ENCODE data around the gene PIK3R6.
A peak's percentile ranks its signal among the peaks of the same experiment; 100 is the strongest.

PIK3R6 gene

DNA sequence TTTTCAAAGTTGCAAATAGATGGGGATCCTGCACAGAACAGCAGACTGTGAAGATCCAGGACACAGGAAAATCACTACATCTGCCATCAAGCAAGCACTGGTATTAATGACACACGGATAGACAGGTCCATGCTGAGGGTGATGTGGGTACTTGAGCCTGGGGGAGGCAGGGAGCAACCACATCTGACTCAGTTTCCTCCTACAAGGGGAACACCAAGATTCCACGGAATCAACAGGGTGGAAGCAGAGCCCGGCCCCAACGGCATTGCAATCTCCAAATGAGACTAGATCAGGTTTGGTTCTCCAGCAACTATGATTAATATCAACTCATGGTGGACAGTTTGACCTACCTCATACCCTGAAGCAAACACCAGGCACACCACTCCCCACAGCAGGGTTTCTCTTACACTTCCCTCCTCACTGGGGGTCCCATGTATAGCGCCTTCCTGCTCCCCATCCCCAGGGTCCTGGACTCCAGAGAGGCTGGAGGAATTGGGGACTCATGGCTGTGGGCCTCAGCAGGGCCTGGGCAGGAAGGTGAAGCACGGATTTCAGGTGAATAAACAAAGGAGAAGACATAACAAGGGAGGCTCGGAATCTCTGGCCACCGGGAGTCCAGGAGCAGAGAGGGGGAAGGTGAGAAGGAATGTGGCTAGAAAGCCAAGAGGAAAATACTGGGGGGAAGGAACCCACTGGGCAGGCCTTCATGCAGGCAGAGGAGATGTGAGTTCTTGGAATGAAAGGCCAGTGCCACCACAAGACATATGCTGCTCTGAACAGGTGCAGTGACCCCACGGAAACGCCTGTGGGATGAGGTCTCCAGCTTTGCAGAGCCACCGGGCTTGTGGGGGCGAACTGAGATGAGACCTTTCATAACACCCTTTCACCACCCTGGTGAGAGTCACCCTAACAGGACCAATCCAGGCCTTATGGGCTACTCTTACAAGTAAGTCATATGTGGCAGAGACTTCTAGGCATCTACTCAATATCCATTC is 29.5 kb upstream of the PIK3R6 start:
- no CpG with 5 or more reads among the region's 12 CpGs for WGBS, 2 donors (ENCODE audit: extremely low coverage in 2 of 2, insufficient read length in 2 of 2, insufficient replicate concordance in 1 of 2)
- H3K27me3 ChIP-seq (ENCODE audit: control insufficient read depth in 3 of 3, insufficient read depth in 3 of 3, low read depth in 1 of 3, low read length in 3 of 3), result peaks cover 0 to 3% (median 3%) of the 10 kb centered on the region in 3 experiments

DNA sequence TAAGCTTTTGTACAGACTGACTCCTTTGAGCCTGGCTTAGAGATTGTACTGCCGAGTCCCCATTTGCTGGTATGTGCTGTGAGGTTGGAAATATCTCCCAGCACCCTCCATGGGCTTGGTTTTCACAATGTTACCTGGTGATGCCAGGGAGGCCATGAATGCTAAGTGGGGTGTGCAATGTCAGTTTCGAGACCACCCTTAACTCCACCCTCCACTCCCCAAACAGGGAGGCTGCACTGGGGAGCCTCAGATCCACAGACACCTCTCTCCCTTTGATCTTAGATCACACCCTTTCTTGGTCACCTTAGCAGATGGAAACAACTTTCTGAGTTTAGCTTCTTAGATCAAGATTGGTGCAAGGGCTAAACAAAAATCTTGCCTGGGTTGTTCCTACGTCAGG is 28.6 kb upstream of the PIK3R6 start:
- Histone ChIP-seq H4K8ac (ENCODE audit: low read depth, low read length) (no peak overlapping the region), H3K14ac (ENCODE audit: low read length) (no peak overlapping the region), H3K4me3 (ENCODE audit: low read length in 2 of 2) (no peak overlapping the region), H2BK5ac (ENCODE audit: low read length) (no peak overlapping the region), H2BK12ac (ENCODE audit: low read length) (no peak overlapping the region), H2BK120ac (ENCODE audit: low read depth, low read length) (no peak overlapping the region), H3K4ac (ENCODE audit: low read length) (no peak overlapping the region), H3K18ac (ENCODE audit: low read length) (no peak overlapping the region), H3K9ac (ENCODE audit: low read depth, low read length, poor library complexity) (no peak overlapping the region), H2AFZ (ENCODE audit: low read length) (no peak overlapping the region), H3K9me3 (replicated peaks in 1 of 2; ENCODE audit: control insufficient read depth in 2 of 2, insufficient read depth in 1 of 2, low read depth in 1 of 2, low read length in 2 of 2) (no peaks in the 10 kb centered on the region), H2BK15ac (ENCODE audit: low read length) (no peak overlapping the region), H3K23ac (ENCODE audit: low read depth, low read length, poor library complexity) (no peak overlapping the region), H2AK5ac (ENCODE audit: low read depth, low read length) (no peak overlapping the region), H3K4me1 (ENCODE audit: control insufficient read depth in 2 of 2, insufficient read depth in 1 of 2, low read depth in 1 of 2, low read length in 2 of 2) (peaks cover 1 to 13% of the 10 kb centered on the region in 2 donors), H3K4me2 (ENCODE audit: insufficient read depth, low read length, poor library complexity, severe bottlenecking) (no peak overlapping the region), H4K91ac (ENCODE audit: low read depth, low read length, poor library complexity) (no peak overlapping the region), H3K27me3 (ENCODE audit: control insufficient read depth in 3 of 3, insufficient read depth in 3 of 3, low read depth in 1 of 3, low read length in 3 of 3) (peaks cover 0 to 6% (median 3%) of the 10 kb centered on the region in 3 experiments), H3K79me1 (ENCODE audit: low read depth, low read length) (no peaks in the 10 kb centered on the region), H3K27ac (replicated peaks; ENCODE audit: low read length) (no peak overlapping the region), H3K36me3 (replicated peaks in 1 of 2; ENCODE audit: control insufficient read depth in 2 of 2, insufficient read depth in 2 of 2, low read length in 2 of 2) (no peaks in the 10 kb centered on the region)
- no peak for DNase-seq (ENCODE audit: low spot score)
- WGBS, 2 donors (ENCODE audit: extremely low coverage in 2 of 2, insufficient read length in 2 of 2, insufficient replicate concordance in 1 of 2), result no CpG with 5 or more reads among the region's 3 CpGs

More for the DNA sequence above, 29.5 kb upstream of the PIK3R6 start:
- Histone ChIP-seq H3K23ac (ENCODE audit: low read depth, low read length, poor library complexity) (no peak overlapping the region), H3K4me1 (ENCODE audit: control insufficient read depth in 2 of 2, insufficient read depth in 1 of 2, low read depth in 1 of 2, low read length in 2 of 2) (peaks cover 1 to 13% of the 10 kb centered on the region in 2 donors), H3K79me1 (ENCODE audit: low read depth, low read length) (no peaks in the 10 kb centered on the region), H3K36me3 (replicated peaks in 1 of 2; ENCODE audit: control insufficient read depth in 2 of 2, insufficient read depth in 2 of 2, low read length in 2 of 2) (no peaks in the 10 kb centered on the region), H3K4ac (ENCODE audit: low read length) (no peak overlapping the region), H2BK5ac (ENCODE audit: low read length) (no peak overlapping the region), H2BK15ac (ENCODE audit: low read length) (no peak overlapping the region), H3K9me3 (replicated peaks in 1 of 2; ENCODE audit: control insufficient read depth in 2 of 2, insufficient read depth in 1 of 2, low read depth in 1 of 2, low read length in 2 of 2) (no peaks in the 10 kb centered on the region), H3K9ac (ENCODE audit: low read depth, low read length, poor library complexity) (no peak overlapping the region), H2BK120ac (ENCODE audit: low read depth, low read length) (no peak overlapping the region), H3K4me3 (ENCODE audit: low read length in 2 of 2) (no peak overlapping the region), H4K8ac (ENCODE audit: low read depth, low read length) (no peak overlapping the region), H3K4me2 (ENCODE audit: insufficient read depth, low read length, poor library complexity, severe bottlenecking) (no peak overlapping the region), H2BK12ac (ENCODE audit: low read length) (no peak overlapping the region), H2AK5ac (ENCODE audit: low read depth, low read length) (no peak overlapping the region), H3K18ac (ENCODE audit: low read length) (no peak overlapping the region), H2AFZ (ENCODE audit: low read length) (no peak overlapping the region), H4K91ac (ENCODE audit: low read depth, low read length, poor library complexity) (no peak overlapping the region), H3K27ac (replicated peaks; ENCODE audit: low read length) (no peak overlapping the region), H3K14ac (ENCODE audit: low read length) (no peak overlapping the region)
- DNase-seq (ENCODE audit: low spot score), result no peak

DNA sequence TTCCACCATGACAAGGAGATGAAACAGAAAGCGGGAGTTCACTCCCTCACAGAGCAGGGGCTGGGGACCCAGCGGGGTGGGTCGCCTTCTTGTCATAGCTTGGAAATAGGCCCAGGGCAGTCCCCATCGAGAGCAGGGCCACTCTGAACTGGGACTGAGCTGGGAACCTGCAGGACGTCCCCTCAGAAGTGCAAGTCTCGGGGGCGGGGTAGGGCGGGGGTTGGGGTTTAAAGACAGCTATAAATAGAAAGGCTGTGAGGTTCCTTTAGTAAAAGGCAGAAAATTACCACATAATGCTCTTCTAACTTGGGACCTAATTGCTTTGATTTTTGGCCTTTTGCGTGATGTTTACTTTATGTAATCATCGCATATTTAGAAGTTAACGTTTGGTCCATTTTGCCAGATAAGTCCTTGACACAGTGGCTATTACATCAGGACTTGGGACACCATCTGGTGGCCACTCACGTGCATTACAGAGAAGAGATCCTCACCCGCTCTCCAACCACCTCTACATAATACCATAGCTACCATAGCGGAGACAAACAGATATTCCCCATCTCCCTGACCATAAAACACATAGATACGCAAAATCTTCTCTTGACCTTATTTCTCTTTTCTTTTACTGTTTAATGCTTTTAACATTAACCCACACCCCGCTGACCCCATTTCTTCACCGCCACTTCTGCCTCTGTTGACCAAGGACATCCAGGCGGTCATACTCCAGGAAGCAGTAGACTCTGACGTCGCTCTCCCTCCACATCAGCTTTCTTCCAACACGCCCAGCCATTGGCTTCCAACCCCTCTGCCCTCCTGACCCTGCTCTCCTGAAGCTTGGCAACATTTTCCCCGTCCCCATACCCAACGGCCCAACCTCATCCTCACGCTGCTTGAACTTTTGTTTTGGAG is 27.5 kb upstream of the PIK3R6 start:
- H3K9ac ChIP-seq (ENCODE audit: low read depth, low read length, poor library complexity), result no peak overlapping the region
- H3K27me3 ChIP-seq (ENCODE audit: control insufficient read depth in 3 of 3, insufficient read depth in 3 of 3, low read depth in 1 of 3, low read length in 3 of 3), result peaks cover 0 to 7% (median 3%) of the 10 kb centered on the region in 3 experiments
- H3K27ac ChIP-seq (replicated peaks; ENCODE audit: low read length), result no peak overlapping the region
- H3K14ac ChIP-seq (ENCODE audit: low read length), result no peak overlapping the region
- DNase-seq (ENCODE audit: low spot score), result peak; percentile 53
- peak overlapping the region; percentile 33 for H2BK120ac ChIP-seq (ENCODE audit: low read depth, low read length)
- no peak overlapping the region for H3K23ac ChIP-seq (ENCODE audit: low read depth, low read length, poor library complexity)
- peaks cover 2% of the 10 kb centered on the region for H3K79me1 ChIP-seq (ENCODE audit: low read depth, low read length)
- peaks cover 1 to 13% of the 10 kb centered on the region in 2 donors for H3K4me1 ChIP-seq (ENCODE audit: control insufficient read depth in 2 of 2, insufficient read depth in 1 of 2, low read depth in 1 of 2, low read length in 2 of 2)
- H2BK5ac ChIP-seq (ENCODE audit: low read length), result no peak overlapping the region
- peak overlapping the region; percentile 82 for H2AK5ac ChIP-seq (ENCODE audit: low read depth, low read length)
- peak overlapping the region; percentile 79 for H2AFZ ChIP-seq (ENCODE audit: low read length)
- no peak overlapping the region for H3K4ac ChIP-seq (ENCODE audit: low read length)
- H3K18ac ChIP-seq (ENCODE audit: low read length), result peak overlapping the region; percentile 98
- H3K36me3 ChIP-seq (replicated peaks in 1 of 2; ENCODE audit: control insufficient read depth in 2 of 2, insufficient read depth in 2 of 2, low read length in 2 of 2), result no peaks in the 10 kb centered on the region
- no peaks in the 10 kb centered on the region for H3K9me3 ChIP-seq (replicated peaks in 1 of 2; ENCODE audit: control insufficient read depth in 2 of 2, insufficient read depth in 1 of 2, low read depth in 1 of 2, low read length in 2 of 2)
- H4K91ac ChIP-seq (ENCODE audit: low read depth, low read length, poor library complexity), result no peak overlapping the region
- peak overlapping the region; percentile 83 for H2BK15ac ChIP-seq (ENCODE audit: low read length)
- peak overlapping the region; percentile 30 for H3K4me2 ChIP-seq (ENCODE audit: insufficient read depth, low read length, poor library complexity, severe bottlenecking)
- no peak overlapping the region for H4K8ac ChIP-seq (ENCODE audit: low read depth, low read length)
- WGBS, 2 donors (ENCODE audit: extremely low coverage in 2 of 2, insufficient read length in 2 of 2, insufficient replicate concordance in 1 of 2), result no CpG with 5 or more reads among the region's 24 CpGs
- H2BK12ac ChIP-seq (ENCODE audit: low read length), result peak overlapping the region; percentile 85
- no peak overlapping the region for H3K4me3 ChIP-seq (ENCODE audit: low read length in 2 of 2)

All from neuronal stem cell (in vitro differentiated cells).